ENCODE data around the gene GALNT12. TPM values are rescaled to one million over a fixed set of nuclear protein-coding genes. Genes with fewer than 3 reads are reported as not detected.

The GALNT12 gene
- polyA plus RNA-seq, 3 donors from 2014 or later, result 1.7 to 4.3 (median 4.2) TPM

GRCh38 chr9:98881356-98881755 is 73.9 kb downstream of the GALNT12 start:
- DNase-seq, result no peak
- H3K4me1 Mint-ChIP-seq, result no peaks in the 10 kb centered on the region
- H3K27me3 Mint-ChIP-seq (ENCODE audit: low read depth in 3 of 3), result peaks cover 0 to 15% (median 9%) of the 10 kb centered on the region in 3 donors
- H3K36me3 Mint-ChIP-seq, result no peaks in the 10 kb centered on the region
- H3K9me3 Mint-ChIP-seq, result peaks cover 0 to 2% (median 0%) of the 10 kb centered on the region in 6 donors
- H3K4me3 Mint-ChIP-seq, result no peak overlapping the region
- no peak overlapping the region for H3K27ac Mint-ChIP-seq

- Mint-ChIP-seq H3K4me1 (no peaks in the 10 kb centered on the region), H3K9me3 (peaks cover 0 to 2% (median 0%) of the 10 kb centered on the region in 6 donors), H3K27me3 (ENCODE audit: low read depth in 3 of 3) (peaks cover 0 to 15% (median 9%) of the 10 kb centered on the region in 3 donors), H3K4me3 (no peak overlapping the region), H3K36me3 (no peaks in the 10 kb centered on the region), H3K27ac (no peak overlapping the region)
- DNase-seq, result no peak
Observed at GRCh38 chr9:98881836-98882568, 74.5 kb downstream of the GALNT12 start.

GRCh38 chr9:98882569-98882923 is 75.1 kb downstream of the GALNT12 start:
- Mint-ChIP-seq H3K27me3 (ENCODE audit: low read depth in 3 of 3) (peaks cover 0 to 13% (median 12%) of the 10 kb centered on the region in 3 donors), H3K27ac (no peak overlapping the region), H3K4me1 (no peaks in the 10 kb centered on the region), H3K4me3 (no peak overlapping the region), H3K9me3 (peaks cover 0 to 2% (median 0%) of the 10 kb centered on the region in 6 donors), H3K36me3 (no peaks in the 10 kb centered on the region)
- DNase-seq, result no peak

- H3K27me3 Mint-ChIP-seq (ENCODE audit: low read depth in 3 of 3), result peaks cover 0 to 13% (median 12%) of the 10 kb centered on the region in 3 donors
- H3K27ac Mint-ChIP-seq, result no peak overlapping the region
- no peaks in the 10 kb centered on the region for H3K36me3 Mint-ChIP-seq
- H3K4me3 Mint-ChIP-seq, result no peak overlapping the region
- H3K4me1 Mint-ChIP-seq, result no peaks in the 10 kb centered on the region
- DNase-seq, result no peak
- peaks cover 0 to 2% (median 0%) of the 10 kb centered on the region in 6 donors for H3K9me3 Mint-ChIP-seq
Observed at GRCh38 chr9:98883276-98883675, 75.8 kb downstream of the GALNT12 start.

GRCh38 chr9:98884849-98885248 is 77.4 kb downstream of the GALNT12 start:
- H3K27ac Mint-ChIP-seq, result no peak overlapping the region
- no peaks in the 10 kb centered on the region for H3K4me1 Mint-ChIP-seq
- H3K36me3 Mint-ChIP-seq, result no peaks in the 10 kb centered on the region
- peaks cover 0 to 2% (median 0%) of the 10 kb centered on the region in 6 donors for H3K9me3 Mint-ChIP-seq
- H3K27me3 Mint-ChIP-seq (ENCODE audit: low read depth in 3 of 3), result peaks cover 0 to 9% (median 7%) of the 10 kb centered on the region in 3 donors
- no peak overlapping the region for H3K4me3 Mint-ChIP-seq
- DNase-seq, result no peak

- H3K4me1 Mint-ChIP-seq, result no peaks in the 10 kb centered on the region
- H3K4me3 Mint-ChIP-seq, result no peak overlapping the region
- peaks cover 0 to 9% (median 7%) of the 10 kb centered on the region in 3 donors for H3K27me3 Mint-ChIP-seq (ENCODE audit: low read depth in 3 of 3)
- no peaks in the 10 kb centered on the region for H3K36me3 Mint-ChIP-seq
- DNase-seq, result no peak
- H3K9me3 Mint-ChIP-seq, result peaks cover 0 to 2% (median 0%) of the 10 kb centered on the region in 6 donors
- H3K27ac Mint-ChIP-seq, result no peak overlapping the region
Observed at GRCh38 chr9:98885575-98886295, 78.3 kb downstream of the GALNT12 start.

- Mint-ChIP-seq H3K27me3 (ENCODE audit: low read depth in 3 of 3) (peaks cover 0 to 8% (median 5%) of the 10 kb centered on the region in 3 donors), H3K36me3 (no peaks in the 10 kb centered on the region), H3K4me3 (no peak overlapping the region), H3K27ac (no peak overlapping the region), H3K9me3 (peaks cover 0 to under 1% (median 0%) of the 10 kb centered on the region in 6 donors), H3K4me1 (no peaks in the 10 kb centered on the region)
- no peak for DNase-seq
Observed at GRCh38 chr9:98886691-98887229, 79.3 kb downstream of the GALNT12 start.

GRCh38 chr9:98887918-98888510 is 80.5 kb downstream of the GALNT12 start:
- Mint-ChIP-seq H3K36me3 (no peaks in the 10 kb centered on the region), H3K4me3 (no peak overlapping the region), H3K4me1 (no peaks in the 10 kb centered on the region), H3K27me3 (ENCODE audit: low read depth in 3 of 3) (peaks cover 0 to 7% (median 5%) of the 10 kb centered on the region in 3 donors), H3K9me3 (no peaks in the 10 kb centered on the region), H3K27ac (no peak overlapping the region)
- no peak for DNase-seq

GRCh38 chr9:98888801-98889421 is 81.4 kb downstream of the GALNT12 start:
- H3K4me3 Mint-ChIP-seq, result no peak overlapping the region
- H3K4me1 Mint-ChIP-seq, result no peaks in the 10 kb centered on the region
- H3K27me3 Mint-ChIP-seq (ENCODE audit: low read depth in 3 of 3), result peaks cover 0 to 5% (median 3%) of the 10 kb centered on the region in 3 donors
- no peak overlapping the region for H3K27ac Mint-ChIP-seq
- no peaks in the 10 kb centered on the region for H3K36me3 Mint-ChIP-seq
- no peaks in the 10 kb centered on the region for H3K9me3 Mint-ChIP-seq
- no peak for DNase-seq

- Mint-ChIP-seq H3K4me3 (no peak overlapping the region), H3K36me3 (no peaks in the 10 kb centered on the region), H3K27ac (no peak overlapping the region), H3K9me3 (no peaks in the 10 kb centered on the region), H3K4me1 (no peaks in the 10 kb centered on the region), H3K27me3 (ENCODE audit: low read depth in 3 of 3) (peaks cover 0 to 6% (median 0%) of the 10 kb centered on the region in 3 donors)
- DNase-seq, result no peak
Observed at GRCh38 chr9:98890256-98890655, 82.8 kb downstream of the GALNT12 start.

- Mint-ChIP-seq H3K27me3 (ENCODE audit: low read depth in 3 of 3) (peaks cover 0 to 14% (median 0%) of the 10 kb centered on the region in 3 donors), H3K27ac (no peak overlapping the region), H3K4me1 (no peaks in the 10 kb centered on the region), H3K9me3 (no peaks in the 10 kb centered on the region), H3K4me3 (no peak overlapping the region), H3K36me3 (no peaks in the 10 kb centered on the region)
- DNase-seq, result no peak
Observed at GRCh38 chr9:98892288-98892687, 84.8 kb downstream of the GALNT12 start.

- Mint-ChIP-seq H3K27me3 (ENCODE audit: low read depth in 3 of 3) (peaks cover 0 to 14% (median 0%) of the 10 kb centered on the region in 3 donors), H3K27ac (no peak overlapping the region)
Observed at GRCh38 chr9:98892690-98893089, 85.2 kb downstream of the GALNT12 start.

GRCh38 chr9:98894171-98894570 is 86.7 kb downstream of the GALNT12 start:
- DNase-seq, result no peak
- Mint-ChIP-seq H3K36me3 (no peaks in the 10 kb centered on the region), H3K27ac (no peak overlapping the region), H3K9me3 (no peaks in the 10 kb centered on the region), H3K27me3 (ENCODE audit: low read depth in 3 of 3) (peaks cover 0 to 14% (median 0%) of the 10 kb centered on the region in 3 donors), H3K4me1 (no peaks in the 10 kb centered on the region), H3K4me3 (no peak overlapping the region)

More at GRCh38 chr9:98892690-98893089, 85.2 kb downstream of the GALNT12 start:
- no peaks in the 10 kb centered on the region for H3K36me3 Mint-ChIP-seq
- H3K4me1 Mint-ChIP-seq, result no peaks in the 10 kb centered on the region
- DNase-seq, result no peak
- H3K9me3 Mint-ChIP-seq, result no peaks in the 10 kb centered on the region
- no peak overlapping the region for H3K4me3 Mint-ChIP-seq
